Measurements from ENCODE around the gene DTD1.

DNA sequence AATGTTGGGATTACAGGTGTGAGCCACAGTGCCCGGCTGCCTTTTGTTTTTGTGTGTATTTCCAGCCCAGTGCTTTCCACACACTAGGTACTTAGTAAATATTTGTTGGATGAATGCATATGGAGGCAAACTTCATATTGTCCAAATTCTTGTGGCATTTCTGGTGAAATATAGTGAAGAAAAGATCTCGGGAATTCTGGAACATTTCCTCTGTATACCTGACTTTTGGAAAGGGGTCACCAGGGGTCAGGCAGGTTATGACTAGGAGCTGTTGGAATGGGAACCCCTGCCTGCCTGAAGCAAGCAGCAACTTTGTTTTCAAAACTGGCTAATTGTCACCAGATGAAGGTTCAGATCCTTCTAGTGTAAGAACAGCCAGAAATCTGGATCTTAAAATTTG is 213.7 kb downstream of the DTD1 start:
- TF ChIP-seq, protein P1, sequence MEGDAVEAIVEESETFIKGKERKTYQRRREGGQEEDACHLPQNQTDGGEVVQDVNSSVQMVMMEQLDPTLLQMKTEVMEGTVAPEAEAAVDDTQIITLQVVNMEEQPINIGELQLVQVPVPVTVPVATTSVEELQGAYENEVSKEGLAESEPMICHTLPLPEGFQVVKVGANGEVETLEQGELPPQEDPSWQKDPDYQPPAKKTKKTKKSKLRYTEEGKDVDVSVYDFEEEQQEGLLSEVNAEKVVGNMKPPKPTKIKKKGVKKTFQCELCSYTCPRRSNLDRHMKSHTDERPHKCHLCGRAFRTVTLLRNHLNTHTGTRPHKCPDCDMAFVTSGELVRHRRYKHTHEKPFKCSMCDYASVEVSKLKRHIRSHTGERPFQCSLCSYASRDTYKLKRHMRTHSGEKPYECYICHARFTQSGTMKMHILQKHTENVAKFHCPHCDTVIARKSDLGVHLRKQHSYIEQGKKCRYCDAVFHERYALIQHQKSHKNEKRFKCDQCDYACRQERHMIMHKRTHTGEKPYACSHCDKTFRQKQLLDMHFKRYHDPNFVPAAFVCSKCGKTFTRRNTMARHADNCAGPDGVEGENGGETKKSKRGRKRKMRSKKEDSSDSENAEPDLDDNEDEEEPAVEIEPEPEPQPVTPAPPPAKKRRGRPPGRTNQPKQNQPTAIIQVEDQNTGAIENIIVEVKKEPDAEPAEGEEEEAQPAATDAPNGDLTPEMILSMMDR (IDR thresholded peaks at IDR 0.05; ENCODE audit: low read length): no peak
- TF ChIP-seq EZH2 (IDR thresholded peaks at IDR 0.05; ENCODE audit: borderline replicate concordance, low read length): no peak
